GM19240 (cell line): ENCODE data around the gene RNF41.

Source experiments
- DNase-seq: peaks from one replicate; pipeline ENCODE4 v3.0.0; 2011; ENCODE audit warnings: low spot score; ENCODE audit not compliant: insufficient read length

RNF41 gene

GRCh38 chr12:56154246-56154771, 67.4 kb downstream of the RNF41 start:
- DNase-seq = no peak

- DNase-seq = no peak
Measured at GRCh38 chr12:56153678-56154065, 68.0 kb downstream of the RNF41 start.

- DNase-seq = no peak
Measured at GRCh38 chr12:56152756-56153677, 68.7 kb downstream of the RNF41 start.
